MM.1S (cell line): ENCODE data around the gene TMEM109.

Source experiments
- CTCF ChIP-seq: fragments of 300-600 bp; sonication (generic); IDR thresholded peaks from 2 replicates; pipeline ENCODE4 v1.5.1; 2016; ENCODE audit warnings: antibody characterized with exemption, low read length, mixed read lengths
- EZH2 ChIP-seq: fragments of 300-600 bp; sonication (generic); optimal IDR thresholded peaks from 2 replicates; pipeline ENCODE3; 2017; ENCODE audit warnings: low read depth, mild to moderate bottlenecking, antibody characterized with exemption, low read length, mixed read lengths
- EZH2phosphoT487 ChIP-seq: fragments of 300-600 bp; sonication (generic); IDR thresholded peaks from 2 replicates; pipeline ENCODE4 v1.6.1; 2018; ENCODE audit warnings: antibody characterized with exemption, low read length

GRCh38 chr11:60917267-60917666, 3.3 kb downstream of the TMEM109 start:
- TF ChIP-seq EZH2 = no peak
- no peak for TF ChIP-seq CTCF
- TF ChIP-seq EZH2phosphoT487 = no peak
